ENCODE measurements around the gene BLM. TPM values are rescaled to one million over a fixed set of nuclear protein-coding genes. Genes with fewer than 3 reads are reported as not detected.

BLM gene
- total and polyA plus RNA-seq, 4 donors: 2.2 to 8.7 (median 3.8) TPM

GRCh38 chr15:90749754-90750153, 32.6 kb downstream of the BLM start:
- Histone ChIP-seq H3K27ac (ENCODE audit: low read depth in 1 of 2, low read length in 1 of 2) (no peak overlapping the region), H3K27me3 (ENCODE audit: control insufficient read depth in 3 of 3, insufficient read depth in 3 of 3, low read length in 2 of 3) (no peaks in the 10 kb centered on the region), H3K9ac (ENCODE audit: insufficient read depth in 1 of 2, low read length in 2 of 2) (no peak overlapping the region), H3K9me3 (ENCODE audit: control insufficient read depth in 4 of 4, insufficient read depth in 3 of 4, low read length in 3 of 4) (no peaks in the 10 kb centered on the region), H3K36me3 (ENCODE audit: control insufficient read depth in 4 of 4, insufficient read depth in 4 of 4, low read length in 4 of 4) (peaks cover 0 to 2% (median 0%) of the 10 kb centered on the region in 4 donors), H3K4me3 (no peak overlapping the region), H3K4me1 (ENCODE audit: control insufficient read depth in 5 of 5, insufficient read depth in 5 of 5, low read length in 5 of 5) (no peaks in the 10 kb centered on the region)
- 79 to 80% methylated on average over 3 of the region's 3 CpGs for WGBS, 2 donors
- DNase-seq (no peak), ATAC-seq (ENCODE audit: insufficient read depth, low FRiP score) (no peak)
- no peak for TF ChIP-seq CTCF (IDR thresholded peaks at IDR 0.05; ENCODE audit: control extremely low read depth, extremely low read depth)

GRCh38 chr15:90750186-90750585, 33.0 kb downstream of the BLM start:
- 31 to 69% methylated on average over 7 of the region's 7 CpGs for WGBS, 2 donors
- ATAC-seq (ENCODE audit: insufficient read depth, low FRiP score) (no peak), DNase-seq (no peak)
- Histone ChIP-seq H3K27me3 (ENCODE audit: control insufficient read depth in 3 of 3, insufficient read depth in 3 of 3, low read length in 2 of 3) (no peaks in the 10 kb centered on the region), H3K4me1 (ENCODE audit: control insufficient read depth in 5 of 5, insufficient read depth in 5 of 5, low read length in 5 of 5) (no peaks in the 10 kb centered on the region), H3K9me3 (ENCODE audit: control insufficient read depth in 4 of 4, insufficient read depth in 3 of 4, low read length in 3 of 4) (no peaks in the 10 kb centered on the region), H3K9ac (ENCODE audit: insufficient read depth in 1 of 2, low read length in 2 of 2) (no peak overlapping the region), H3K36me3 (ENCODE audit: control insufficient read depth in 4 of 4, insufficient read depth in 4 of 4, low read length in 4 of 4) (peaks cover 0 to 2% (median 0%) of the 10 kb centered on the region in 4 donors), H3K4me3 (no peak overlapping the region), H3K27ac (ENCODE audit: low read depth in 1 of 2, low read length in 1 of 2) (no peak overlapping the region)
- TF ChIP-seq CTCF (IDR thresholded peaks at IDR 0.05; ENCODE audit: control extremely low read depth, extremely low read depth): no peak

- no peak for DNase-seq
- 90 to 92% methylated on average over 8 of the region's 8 CpGs for WGBS, 2 donors
- no peak overlapping the region for H3K4me3 ChIP-seq
These were observed 34.2 kb downstream of the BLM start for GRCh38 chr15:90751300-90751825.

More at GRCh38 chr15:90751300-90751825, 34.2 kb downstream of the BLM start:
- no peaks in the 10 kb centered on the region for H3K4me1 ChIP-seq (ENCODE audit: control insufficient read depth in 5 of 5, insufficient read depth in 5 of 5, low read length in 5 of 5)
- H3K9ac ChIP-seq (ENCODE audit: insufficient read depth in 1 of 2, low read length in 2 of 2): no peak overlapping the region
- H3K36me3 ChIP-seq (ENCODE audit: control insufficient read depth in 4 of 4, insufficient read depth in 4 of 4, low read length in 4 of 4): peaks cover 0 to 2% (median 0%) of the 10 kb centered on the region in 4 donors
- no peaks in the 10 kb centered on the region for H3K27me3 ChIP-seq (ENCODE audit: control insufficient read depth in 3 of 3, insufficient read depth in 3 of 3, low read length in 2 of 3)
- ATAC-seq (ENCODE audit: insufficient read depth, low FRiP score): no peak
- no peak overlapping the region for H3K27ac ChIP-seq (ENCODE audit: low read depth in 1 of 2, low read length in 1 of 2)
- H3K9me3 ChIP-seq (ENCODE audit: control insufficient read depth in 4 of 4, insufficient read depth in 3 of 4, low read length in 3 of 4): no peaks in the 10 kb centered on the region
- no peak for TF ChIP-seq CTCF (IDR thresholded peaks at IDR 0.05; ENCODE audit: control extremely low read depth, extremely low read depth)

Data from lung (tissue), 12 donors.